Astrocyte of the cerebellum (primary cell): ENCODE results near the gene RPUSD1.

Experiments used
- DNase-seq: peaks from one replicate; pipeline ENCODE4 v3.0.0-alpha.2; 2011; ENCODE audit warnings: low read depth
- H3K4me3 ChIP-seq: 2 replicates; pipeline ENCODE4 v1.5.1; 2011; ENCODE audit warnings: mild to moderate bottlenecking, low read depth, low read length, moderate library complexity
- CTCF ChIP-seq: IDR thresholded peaks from 2 replicates; pipeline ENCODE4 v1.5.1; 2012; ENCODE audit warnings: low read length, low read depth, moderate library complexity, mild to moderate bottlenecking; ENCODE audit errors: missing control alignments
- in situ Hi-C: cut with HindIII; loops from 2 replicates; pipeline ENCODE4 v1.10.0; 2017; ENCODE audit warnings: low sequenced_read_pairs

Gene RPUSD1

GRCh38 chr16:783404-784161 lies 4.6 kb downstream of the RPUSD1 start:
- in situ Hi-C loops: no loop called here
- H3K4me3 ChIP-seq: no peak overlapping the region
- no peak for TF ChIP-seq CTCF
- DNase-seq: no peak

- DNase-seq: no peak
- no peak overlapping the region for H3K4me3 ChIP-seq
- TF ChIP-seq CTCF: no peak
- in situ Hi-C loops: no loop called here
Measured at GRCh38 chr16:782766-783403, 5.3 kb downstream of the RPUSD1 start.

- no peak for DNase-seq
- no peak for TF ChIP-seq CTCF
- no peak overlapping the region for H3K4me3 ChIP-seq
- in situ Hi-C loops: no loop called here
Measured at GRCh38 chr16:782258-782657, 5.9 kb downstream of the RPUSD1 start.

- TF ChIP-seq CTCF: no peak
- no peak for DNase-seq
- no peak overlapping the region for H3K4me3 ChIP-seq
- in situ Hi-C loops: no loop called here
Measured at GRCh38 chr16:781346-782010, 6.7 kb downstream of the RPUSD1 start.

GRCh38 chr16:780296-780695 lies 7.9 kb downstream of the RPUSD1 start:
- H3K4me3 ChIP-seq: no peak overlapping the region
- in situ Hi-C loops: no loop called here
- no peak for TF ChIP-seq CTCF

GRCh38 chr16:779561-779960 lies 8.6 kb downstream of the RPUSD1 start:
- H3K4me3 ChIP-seq: no peak overlapping the region
- no peak for TF ChIP-seq CTCF
- DNase-seq: no peak
- in situ Hi-C loops: no loop called here

More at GRCh38 chr16:780296-780695, 7.9 kb downstream of the RPUSD1 start:
- DNase-seq: no peak
